ENCODE measurements around the gene ATM.

- TF ChIP-seq CTCF (IDR thresholded peaks at IDR 0.05; ENCODE audit: low read depth, low read length, poor library complexity, severe bottlenecking) (no peak), EZH2phosphoT487 (IDR thresholded peaks at IDR 0.05; ENCODE audit: borderline replicate concordance, low read length) (no peak)
Observed at GRCh38 chr11:108246308-108246707, 23.4 kb downstream of the ATM start.

Data from DOHH2 (cell line).